H1 (cell line): Measurements from ENCODE around the gene AP2A2.

ENCODE experiments used
- CTCF ChIP-seq, 3 experiments: IDR thresholded peaks; 1 replicate in 2 of 3; 2 replicates in 1 of 3; pipeline versions ENCODE4 v1.5.1 to v1.6.1; 2011; ENCODE audit warnings: low read length in 3 of 3, mild to moderate bottlenecking in 3 of 3, inconsistent platforms in 2 of 3, low read depth in 1 of 3, moderate library complexity in 1 of 3; ENCODE audit not compliant: insufficient read depth in 1 of 3; ENCODE audit errors: control extremely low read depth in 1 of 3
- POLR2AphosphoS5 ChIP-seq: IDR thresholded peaks from 2 replicates; pipeline ENCODE4 v1.6.1; 2011; ENCODE audit warnings: low read depth, low read length
- RAD21 ChIP-seq, 2 experiments: IDR thresholded peaks in 1 of 2; conservative IDR thresholded peaks in 1 of 2; 2 replicates each; pipeline ENCODE4 v1.6.1; 2011; ENCODE audit warnings: low read depth in 2 of 2, low read length in 2 of 2, improper control_type of control experiment in 1 of 2, inconsistent platforms in 1 of 2, mild to moderate bottlenecking in 1 of 2, moderate library complexity in 1 of 2

DNA sequence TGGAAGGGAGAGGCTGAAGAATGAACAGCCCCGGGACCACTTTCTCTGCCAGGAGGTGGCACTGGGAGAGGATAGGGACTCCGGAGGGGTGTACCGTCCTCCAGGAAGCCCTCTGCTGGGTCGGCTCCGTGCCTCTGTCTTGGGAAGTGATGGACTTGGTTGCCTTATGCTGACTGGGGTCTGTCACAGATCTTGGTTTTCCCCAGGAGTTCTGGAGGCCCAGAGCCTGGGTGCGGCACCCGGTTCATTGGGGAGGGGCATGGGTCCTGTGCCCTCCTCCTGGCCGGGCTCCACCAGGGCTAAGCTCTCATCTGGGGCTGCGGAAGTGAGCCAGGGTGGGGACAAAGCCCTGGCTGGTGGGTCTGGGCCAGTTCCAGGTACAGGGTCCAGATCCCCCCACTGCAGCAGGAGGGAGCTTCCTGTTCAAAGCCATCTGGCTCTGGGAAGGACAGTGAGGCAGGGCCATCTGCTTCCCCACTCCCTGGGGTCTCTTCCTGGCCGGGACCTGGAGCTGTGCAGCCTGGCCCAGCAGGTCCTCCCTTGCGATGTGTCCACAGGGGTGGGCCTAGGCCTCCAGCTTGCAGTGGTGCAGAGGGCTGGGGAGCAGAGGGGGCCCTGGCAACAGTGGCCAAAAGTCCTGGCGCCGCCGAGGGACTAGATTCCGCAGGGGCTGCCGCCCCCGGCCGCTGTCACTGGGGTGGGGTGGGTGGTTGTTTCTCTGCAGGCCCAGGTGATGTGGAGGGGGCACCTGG lies 1.1 kb upstream of the AP2A2 start:
- no peak for TF ChIP-seq CTCF (IDR thresholded peaks at IDR 0.05; ENCODE audit: control extremely low read depth in 1 of 3, insufficient read depth in 1 of 3, low read depth in 1 of 3, low read length in 3 of 3)
- TF ChIP-seq POLR2AphosphoS5 = no peak
- TF ChIP-seq RAD21 (IDR thresholded peaks at IDR 0.05 in 1 of 2, conservative IDR thresholded peaks at IDR 0.05 in 1 of 2; ENCODE audit: low read depth in 2 of 2, low read length in 2 of 2) = no peak
